GM18951 (cell line): ENCODE measurements around the gene CACNG3.

Experiments used
- POLR2A ChIP-seq: IDR thresholded peaks from 4 replicates; pipeline ENCODE4 v1.6.1; 2011; ENCODE audit warnings: mild to moderate bottlenecking; ENCODE audit not compliant: insufficient read length, insufficient read depth; ENCODE audit errors: extremely low read depth
- in situ Hi-C: fragments of 300-500 bp; cut with MboI; formaldehyde crosslinking; loops from one replicate; pipeline ENCODE4 v1.12.0; 2022; ENCODE audit warnings: low sequenced_read_pairs, mixed read lengths, inconsistent platforms; ENCODE audit not compliant: unreplicated experiment

Gene CACNG3

GRCh38 chr16:24257958-24258357 lies 1.8 kb downstream of the CACNG3 start:
- TF ChIP-seq POLR2A = no peak
- in situ Hi-C loops = loop anchor here (5.0 kb wide), 1 partner anchor 466 kb away; no protein-coding TSS in a partner anchor

DNA sequence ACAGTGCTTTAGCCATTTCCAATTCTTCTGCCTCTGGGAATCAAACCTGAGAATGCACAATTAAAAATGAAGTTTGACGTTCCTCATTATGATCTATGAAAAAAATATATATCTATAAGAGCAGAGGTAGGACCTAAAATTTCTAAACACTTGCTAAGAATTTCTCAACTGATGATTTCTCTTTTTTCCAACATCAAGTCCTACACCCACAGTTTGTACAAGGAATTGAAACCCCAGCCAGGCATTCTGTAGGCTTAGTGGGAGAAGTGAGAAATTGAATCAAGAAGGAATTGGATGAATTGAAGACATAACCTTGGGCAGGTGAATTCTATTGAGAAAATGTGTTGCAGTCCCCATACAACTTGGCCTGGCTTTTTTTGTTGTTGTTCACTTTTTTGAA lies 2.7 kb downstream of the CACNG3 start:
- no peak for TF ChIP-seq POLR2A
- in situ Hi-C loops = loop anchor here (5.0 kb wide), 1 partner anchor 466 kb away; no protein-coding TSS in a partner anchor

GRCh38 chr16:24262816-24263215 lies 6.7 kb downstream of the CACNG3 start:
- TF ChIP-seq POLR2A = no peak
- in situ Hi-C loops = no loop called here

GRCh38 chr16:24270721-24271442 lies 14.7 kb downstream of the CACNG3 start:
- TF ChIP-seq POLR2A = no peak
- in situ Hi-C loops = no loop called here

DNA sequence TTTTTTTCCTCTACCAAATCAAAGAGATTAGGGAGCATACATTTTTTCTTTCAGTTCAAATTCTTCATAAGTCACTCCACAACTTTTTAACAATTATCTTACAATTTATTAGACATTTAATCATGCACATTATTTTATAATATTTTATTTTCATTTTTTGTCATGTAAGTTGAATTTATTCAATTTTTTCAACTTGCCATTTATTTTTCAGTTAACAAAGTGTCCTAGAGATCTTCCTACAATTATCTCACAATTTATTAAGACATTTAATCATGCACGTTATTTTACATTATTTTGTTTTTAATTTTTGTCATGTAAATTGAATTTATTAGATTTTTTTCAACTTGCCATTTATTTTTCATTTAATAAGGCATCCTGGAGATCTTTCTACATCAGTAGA lies 16.2 kb downstream of the CACNG3 start:
- in situ Hi-C loops = no loop called here
- TF ChIP-seq POLR2A = no peak

DNA sequence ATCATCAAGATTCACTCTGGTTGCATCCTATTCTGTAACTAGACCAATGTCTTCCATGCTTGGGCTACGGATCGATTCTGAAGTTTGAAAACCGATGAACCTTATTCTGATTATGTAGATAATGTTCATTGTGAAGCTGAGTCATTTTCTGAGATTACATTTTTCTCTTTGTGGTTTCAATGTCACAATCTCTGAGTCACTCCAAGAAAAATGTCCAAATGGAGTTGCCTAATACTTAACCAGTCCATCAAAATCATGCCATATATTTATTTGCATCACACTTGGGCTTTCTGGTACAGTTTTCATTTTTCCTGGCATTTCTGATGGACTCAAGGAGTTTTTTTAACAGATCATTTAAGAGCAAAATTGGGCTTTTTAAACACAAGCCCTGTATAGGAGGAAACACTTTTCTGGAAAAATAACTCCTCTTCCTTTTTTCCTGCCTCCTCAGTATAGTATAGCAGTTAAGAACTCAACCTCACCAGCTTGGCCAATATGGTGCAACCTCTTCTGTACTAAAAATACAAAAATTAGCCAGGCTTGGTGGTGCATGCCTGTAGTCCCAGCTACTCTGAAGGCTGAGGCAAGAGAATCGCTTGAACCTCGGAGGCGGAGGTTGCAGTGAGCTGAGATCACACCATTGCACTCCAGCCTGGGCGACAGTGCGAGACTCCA lies 17.5 kb downstream of the CACNG3 start:
- TF ChIP-seq POLR2A = no peak
- in situ Hi-C loops = no loop called here

DNA sequence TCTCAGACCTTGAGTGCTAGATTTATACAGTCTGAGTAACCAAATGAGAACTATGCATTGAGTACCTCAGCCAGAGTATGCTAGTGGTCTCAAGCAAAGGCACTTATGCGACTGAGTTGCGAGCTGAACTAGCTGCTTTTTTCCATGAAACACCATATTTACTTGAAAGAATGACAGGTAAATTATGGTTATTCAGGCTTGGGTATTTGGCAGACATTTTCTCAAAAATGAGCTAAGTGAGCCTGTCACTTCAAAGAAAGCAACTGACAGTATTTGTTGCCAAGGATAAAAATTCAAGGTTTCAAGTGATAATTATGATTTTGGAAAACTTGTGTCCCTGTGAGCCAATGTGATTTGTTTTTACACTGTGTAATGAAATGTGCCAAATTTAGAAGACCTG lies 19.3 kb downstream of the CACNG3 start:
- no peak for TF ChIP-seq POLR2A
- in situ Hi-C loops = no loop called here

- no peak for TF ChIP-seq POLR2A
- in situ Hi-C loops = no loop called here
These were observed 23.9 kb downstream of the CACNG3 start for GRCh38 chr16:24279982-24280515.

GRCh38 chr16:24281466-24281865 lies 25.3 kb downstream of the CACNG3 start:
- no peak for TF ChIP-seq POLR2A
- in situ Hi-C loops = no loop called here

DNA sequence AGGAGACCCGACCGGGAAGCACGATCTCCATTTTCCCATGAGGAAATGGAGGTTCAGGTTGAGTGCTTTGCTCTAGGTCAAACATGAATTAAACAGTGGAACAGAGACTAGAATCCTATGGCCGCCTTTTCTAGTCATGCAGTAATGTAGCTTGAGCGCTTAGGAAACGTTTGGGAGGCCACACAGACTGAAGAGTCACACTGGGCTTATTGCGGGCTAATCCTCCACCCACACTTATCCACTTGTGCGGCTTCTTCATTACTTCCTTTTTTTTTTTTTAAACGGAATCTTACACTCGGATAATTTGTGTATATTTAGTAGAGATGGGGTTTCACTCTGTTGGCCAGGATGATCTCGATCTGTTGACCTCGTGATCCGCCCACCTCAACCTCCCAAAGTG lies 26.0 kb downstream of the CACNG3 start:
- TF ChIP-seq POLR2A = no peak
- in situ Hi-C loops = no loop called here

DNA sequence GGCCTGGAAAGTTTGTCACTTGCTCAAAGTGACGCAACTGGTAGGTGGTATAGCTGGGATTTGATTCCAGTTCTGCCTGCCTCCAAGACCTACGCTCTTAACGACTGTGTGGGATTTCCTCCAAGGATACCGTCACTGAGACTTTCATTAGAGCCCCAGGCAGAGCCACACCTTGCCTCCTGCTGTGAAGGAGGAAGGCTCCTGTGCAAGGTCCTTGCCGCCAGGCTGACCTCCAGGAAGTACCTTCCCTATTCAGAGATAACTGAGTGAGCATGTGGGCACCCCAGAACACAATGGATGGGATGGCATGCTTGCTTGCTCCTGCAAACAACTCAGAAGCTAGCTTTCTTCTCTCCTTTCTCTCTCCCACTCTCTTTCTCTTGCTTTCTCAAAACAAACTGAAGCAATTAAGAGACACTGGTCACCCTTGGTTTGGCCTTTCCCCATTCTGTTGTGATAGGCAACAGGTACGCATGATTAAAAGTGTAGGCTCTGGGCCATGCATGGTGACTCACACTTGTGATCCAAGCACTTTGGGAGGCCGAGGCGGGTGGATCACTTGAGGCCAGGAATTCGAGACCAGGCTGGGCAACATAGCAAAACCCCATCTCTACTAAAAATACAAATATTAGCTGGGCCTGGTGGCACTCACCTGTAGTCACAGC lies 30.7 kb downstream of the CACNG3 start:
- in situ Hi-C loops = no loop called here
- no peak for TF ChIP-seq POLR2A

GRCh38 chr16:24288516-24288915 lies 32.4 kb downstream of the CACNG3 start:
- no peak for TF ChIP-seq POLR2A
- in situ Hi-C loops = no loop called here

DNA sequence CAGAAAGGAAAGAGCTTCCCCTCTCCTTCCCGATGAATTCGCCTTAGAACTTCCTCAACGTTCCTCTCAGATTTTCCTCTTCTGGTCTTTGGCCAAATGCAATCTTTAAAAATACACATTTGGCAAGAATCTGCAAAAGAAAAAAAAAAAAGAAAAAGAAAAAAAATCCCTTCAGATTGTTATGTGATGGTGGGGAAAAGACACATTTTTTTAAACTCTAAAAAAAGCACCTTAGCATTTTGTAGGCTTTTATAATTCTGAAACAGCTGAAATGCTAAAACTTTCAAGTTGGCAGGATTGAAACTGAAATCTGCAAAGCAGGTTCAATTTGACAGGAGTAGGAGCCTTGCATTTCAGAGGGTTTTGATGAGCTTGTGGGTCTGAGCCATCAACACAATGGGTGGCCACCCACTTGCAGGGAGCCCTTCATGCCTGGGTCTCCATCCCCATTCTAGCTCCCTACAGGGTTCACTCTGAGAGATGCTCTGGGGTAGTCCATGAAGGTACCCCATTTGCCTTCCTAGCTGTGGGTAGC lies 33.1 kb downstream of the CACNG3 start:
- in situ Hi-C loops = no loop called here
- no peak for TF ChIP-seq POLR2A
